ENCODE results near the gene IGLON5.

The IGLON5 gene

DNA sequence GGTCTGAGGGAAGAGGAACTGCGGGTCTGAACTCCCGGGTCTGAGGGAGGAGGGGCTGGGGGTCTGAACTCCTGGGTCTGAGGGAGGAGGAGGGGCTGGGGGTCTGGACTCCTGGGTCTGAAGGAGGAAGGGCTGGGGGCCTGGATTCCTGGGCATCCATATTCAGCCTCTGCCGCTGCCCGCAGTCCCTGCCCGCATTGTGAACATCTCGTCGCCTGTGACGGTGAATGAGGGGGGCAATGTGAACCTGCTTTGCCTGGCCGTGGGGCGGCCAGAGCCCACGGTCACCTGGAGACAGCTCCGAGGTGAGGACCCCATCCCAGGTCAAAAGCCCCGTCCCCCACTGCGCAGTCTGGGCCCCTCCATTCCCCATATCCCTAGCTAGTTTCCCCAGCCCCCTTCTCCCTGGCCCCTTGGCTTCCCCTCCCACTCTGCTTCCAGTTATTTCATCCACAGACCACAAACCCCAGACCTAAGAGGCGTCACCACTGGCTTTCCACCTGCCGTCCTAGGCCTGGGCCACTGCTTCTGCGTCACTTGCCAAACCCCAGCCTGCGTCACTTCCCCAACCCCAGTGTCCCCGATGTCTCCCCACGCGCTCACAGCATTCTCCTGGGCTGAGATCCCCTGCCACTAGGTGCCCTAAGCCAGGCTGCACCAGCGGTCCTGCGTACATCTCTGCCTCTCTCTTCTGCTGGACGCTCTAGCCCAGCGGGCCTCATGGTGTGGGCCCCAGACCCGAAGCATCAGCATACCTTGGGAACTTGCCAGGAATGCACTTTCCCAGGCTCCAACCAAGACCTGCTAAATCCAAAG is 13.9 kb downstream of the IGLON5 start:
- Histone ChIP-seq H3K9me3 (ENCODE audit: insufficient read depth, low read length) (no peaks in the 10 kb centered on the region), H3K27ac (ENCODE audit: low read depth, low read length) (no peak overlapping the region), H4K20me1 (ENCODE audit: low read depth, low read length) (no peaks in the 10 kb centered on the region), H2AFZ (ENCODE audit: low read depth, low read length, severe bottlenecking) (no peak overlapping the region), H3K36me3 (ENCODE audit: low read length) (no peaks in the 10 kb centered on the region), H3K9ac (ENCODE audit: low read length) (no peak overlapping the region), H3K4me2 (ENCODE audit: low read depth, low read length, poor library complexity, severe bottlenecking) (no peak overlapping the region), H3K27me3 (ENCODE audit: low read length) (no peaks in the 10 kb centered on the region), H3K4me3 (ENCODE audit: insufficient read depth, low read length, poor library complexity, severe bottlenecking) (no peak overlapping the region), H3K79me2 (ENCODE audit: insufficient read depth, low read length) (no peaks in the 10 kb centered on the region), H3F3A (ENCODE audit: insufficient read depth) (no peaks in the 10 kb centered on the region), H3K9me2 (replicated peaks; ENCODE audit: insufficient read depth, low read length) (no peaks in the 10 kb centered on the region)
- TF ChIP-seq, protein P1, sequence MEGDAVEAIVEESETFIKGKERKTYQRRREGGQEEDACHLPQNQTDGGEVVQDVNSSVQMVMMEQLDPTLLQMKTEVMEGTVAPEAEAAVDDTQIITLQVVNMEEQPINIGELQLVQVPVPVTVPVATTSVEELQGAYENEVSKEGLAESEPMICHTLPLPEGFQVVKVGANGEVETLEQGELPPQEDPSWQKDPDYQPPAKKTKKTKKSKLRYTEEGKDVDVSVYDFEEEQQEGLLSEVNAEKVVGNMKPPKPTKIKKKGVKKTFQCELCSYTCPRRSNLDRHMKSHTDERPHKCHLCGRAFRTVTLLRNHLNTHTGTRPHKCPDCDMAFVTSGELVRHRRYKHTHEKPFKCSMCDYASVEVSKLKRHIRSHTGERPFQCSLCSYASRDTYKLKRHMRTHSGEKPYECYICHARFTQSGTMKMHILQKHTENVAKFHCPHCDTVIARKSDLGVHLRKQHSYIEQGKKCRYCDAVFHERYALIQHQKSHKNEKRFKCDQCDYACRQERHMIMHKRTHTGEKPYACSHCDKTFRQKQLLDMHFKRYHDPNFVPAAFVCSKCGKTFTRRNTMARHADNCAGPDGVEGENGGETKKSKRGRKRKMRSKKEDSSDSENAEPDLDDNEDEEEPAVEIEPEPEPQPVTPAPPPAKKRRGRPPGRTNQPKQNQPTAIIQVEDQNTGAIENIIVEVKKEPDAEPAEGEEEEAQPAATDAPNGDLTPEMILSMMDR (IDR thresholded peaks at IDR 0.05; ENCODE audit: insufficient read depth, low read length, poor library complexity, severe bottlenecking): no peak
- no peak for TF ChIP-seq EZH2phosphoT487 (conservative IDR thresholded peaks at IDR 0.05; ENCODE audit: low read length)

DNA sequence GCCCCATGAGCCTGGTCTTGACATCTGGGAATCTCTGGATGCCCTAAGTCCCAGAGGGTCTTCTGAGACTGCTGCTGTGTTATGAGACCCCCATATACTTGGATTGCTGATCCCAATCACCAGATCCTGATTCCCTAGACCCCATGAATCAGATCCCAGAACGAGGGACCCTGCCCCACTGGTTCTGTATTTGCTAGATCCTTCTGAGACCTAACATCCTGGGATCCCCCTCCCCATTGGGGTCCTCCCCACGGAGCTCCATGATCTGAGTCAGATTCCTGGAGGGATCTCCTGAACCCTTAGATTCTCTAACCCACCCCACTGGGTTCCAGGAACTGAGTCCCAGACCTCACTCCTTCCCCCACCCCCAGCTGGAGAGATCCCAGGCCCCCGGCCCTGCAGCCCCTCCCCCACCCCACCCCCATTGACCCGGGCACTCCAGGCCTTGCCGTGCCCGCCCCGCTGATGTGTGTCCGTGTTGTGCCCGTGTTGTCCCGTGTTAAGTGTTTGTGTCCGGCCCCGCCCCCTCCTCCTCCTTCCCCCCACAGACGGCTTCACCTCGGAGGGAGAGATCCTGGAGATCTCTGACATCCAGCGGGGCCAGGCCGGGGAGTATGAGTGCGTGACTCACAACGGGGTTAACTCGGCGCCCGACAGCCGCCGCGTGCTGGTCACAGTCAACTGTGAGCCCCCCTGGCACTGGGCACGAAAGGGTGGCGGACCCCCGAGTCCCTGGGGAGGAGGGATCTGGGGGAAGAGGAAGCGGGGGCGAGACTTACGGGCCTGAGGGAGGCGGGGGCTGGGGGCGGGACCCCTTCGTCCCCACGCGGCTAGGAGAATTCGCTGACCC is 15.0 kb downstream of the IGLON5 start:
- no peaks in the 10 kb centered on the region for H3K79me2 ChIP-seq (ENCODE audit: insufficient read depth, low read length)
- no peak overlapping the region for H3K4me3 ChIP-seq (ENCODE audit: insufficient read depth, low read length, poor library complexity, severe bottlenecking)
- H3K9me2 ChIP-seq (replicated peaks; ENCODE audit: insufficient read depth, low read length): no peaks in the 10 kb centered on the region
- TF ChIP-seq EZH2phosphoT487 (conservative IDR thresholded peaks at IDR 0.05; ENCODE audit: low read length): no peak
- TF ChIP-seq, protein P1 (IDR thresholded peaks at IDR 0.05; ENCODE audit: insufficient read depth, low read length, poor library complexity, severe bottlenecking): no peak
- no peak overlapping the region for H3K27ac ChIP-seq (ENCODE audit: low read depth, low read length)
- H2AFZ ChIP-seq (ENCODE audit: low read depth, low read length, severe bottlenecking): no peak overlapping the region
- H3K27me3 ChIP-seq (ENCODE audit: low read length): no peaks in the 10 kb centered on the region
- H3K9me3 ChIP-seq (ENCODE audit: insufficient read depth, low read length): no peaks in the 10 kb centered on the region
- H3K9ac ChIP-seq (ENCODE audit: low read length): no peak overlapping the region
- H3K4me2 ChIP-seq (ENCODE audit: low read depth, low read length, poor library complexity, severe bottlenecking): no peak overlapping the region
- H4K20me1 ChIP-seq (ENCODE audit: low read depth, low read length): no peaks in the 10 kb centered on the region
- H3F3A ChIP-seq (ENCODE audit: insufficient read depth): no peaks in the 10 kb centered on the region
- no peaks in the 10 kb centered on the region for H3K36me3 ChIP-seq (ENCODE audit: low read length)

DNA sequence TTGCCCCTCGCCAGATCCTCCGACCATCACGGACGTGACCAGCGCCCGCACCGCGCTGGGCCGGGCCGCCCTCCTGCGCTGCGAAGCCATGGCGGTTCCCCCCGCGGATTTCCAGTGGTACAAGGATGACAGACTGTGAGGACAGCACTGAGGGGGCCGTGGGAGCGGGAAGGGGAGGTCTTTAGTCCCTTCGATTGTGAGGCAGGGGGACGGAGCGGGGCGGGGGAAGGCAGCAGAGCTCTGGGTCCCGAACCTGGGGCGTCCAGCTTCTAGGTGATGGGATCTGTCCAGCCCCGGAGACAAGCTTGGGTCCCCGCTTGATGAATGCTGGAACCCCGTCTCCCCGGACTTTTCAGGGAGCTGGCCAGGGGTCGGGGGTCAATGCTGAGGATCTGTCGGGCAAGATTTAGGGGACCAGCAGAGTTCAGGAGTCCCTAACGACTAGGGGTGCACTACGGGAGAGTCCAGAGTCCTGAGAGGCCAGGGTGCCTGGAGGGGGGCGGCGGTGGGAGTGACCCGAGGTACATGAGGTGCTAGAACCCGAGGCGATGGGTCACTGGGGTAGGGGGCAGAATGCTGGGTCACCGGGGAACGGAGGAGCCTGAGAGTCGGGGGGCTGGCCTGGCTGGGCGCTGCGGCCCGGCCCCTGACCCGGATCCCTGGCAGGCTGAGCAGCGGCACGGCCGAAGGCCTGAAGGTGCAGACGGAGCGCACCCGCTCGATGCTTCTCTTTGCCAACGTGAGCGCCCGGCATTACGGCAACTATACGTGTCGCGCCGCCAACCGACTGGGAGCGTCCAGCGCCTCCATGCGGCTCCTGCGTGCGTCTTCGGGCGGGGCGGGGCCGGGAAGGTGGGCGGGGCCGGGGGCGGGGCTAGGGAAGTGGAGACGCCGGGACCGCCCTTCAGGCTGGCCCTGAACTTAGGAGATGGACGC is 15.9 kb downstream of the IGLON5 start:
- Histone ChIP-seq H3K4me3 (ENCODE audit: insufficient read depth, low read length, poor library complexity, severe bottlenecking) (no peak overlapping the region), H3K4me2 (ENCODE audit: low read depth, low read length, poor library complexity, severe bottlenecking) (no peak overlapping the region), H2AFZ (ENCODE audit: low read depth, low read length, severe bottlenecking) (no peak overlapping the region), H3K27me3 (ENCODE audit: low read length) (no peaks in the 10 kb centered on the region), H3K9me2 (replicated peaks; ENCODE audit: insufficient read depth, low read length) (no peaks in the 10 kb centered on the region), H3K9ac (ENCODE audit: low read length) (no peak overlapping the region), H3K27ac (ENCODE audit: low read depth, low read length) (no peak overlapping the region), H4K20me1 (ENCODE audit: low read depth, low read length) (no peaks in the 10 kb centered on the region), H3K36me3 (ENCODE audit: low read length) (no peaks in the 10 kb centered on the region), H3F3A (ENCODE audit: insufficient read depth) (no peaks in the 10 kb centered on the region), H3K9me3 (ENCODE audit: insufficient read depth, low read length) (no peaks in the 10 kb centered on the region), H3K79me2 (ENCODE audit: insufficient read depth, low read length) (no peaks in the 10 kb centered on the region)
- TF ChIP-seq, protein P1 (IDR thresholded peaks at IDR 0.05; ENCODE audit: insufficient read depth, low read length, poor library complexity, severe bottlenecking): no peak
- TF ChIP-seq EZH2phosphoT487 (conservative IDR thresholded peaks at IDR 0.05; ENCODE audit: low read length): no peak

Measured in SU-DHL-6 (cell line).